ENCODE measurements around the gene SNN.

The SNN gene

DNA sequence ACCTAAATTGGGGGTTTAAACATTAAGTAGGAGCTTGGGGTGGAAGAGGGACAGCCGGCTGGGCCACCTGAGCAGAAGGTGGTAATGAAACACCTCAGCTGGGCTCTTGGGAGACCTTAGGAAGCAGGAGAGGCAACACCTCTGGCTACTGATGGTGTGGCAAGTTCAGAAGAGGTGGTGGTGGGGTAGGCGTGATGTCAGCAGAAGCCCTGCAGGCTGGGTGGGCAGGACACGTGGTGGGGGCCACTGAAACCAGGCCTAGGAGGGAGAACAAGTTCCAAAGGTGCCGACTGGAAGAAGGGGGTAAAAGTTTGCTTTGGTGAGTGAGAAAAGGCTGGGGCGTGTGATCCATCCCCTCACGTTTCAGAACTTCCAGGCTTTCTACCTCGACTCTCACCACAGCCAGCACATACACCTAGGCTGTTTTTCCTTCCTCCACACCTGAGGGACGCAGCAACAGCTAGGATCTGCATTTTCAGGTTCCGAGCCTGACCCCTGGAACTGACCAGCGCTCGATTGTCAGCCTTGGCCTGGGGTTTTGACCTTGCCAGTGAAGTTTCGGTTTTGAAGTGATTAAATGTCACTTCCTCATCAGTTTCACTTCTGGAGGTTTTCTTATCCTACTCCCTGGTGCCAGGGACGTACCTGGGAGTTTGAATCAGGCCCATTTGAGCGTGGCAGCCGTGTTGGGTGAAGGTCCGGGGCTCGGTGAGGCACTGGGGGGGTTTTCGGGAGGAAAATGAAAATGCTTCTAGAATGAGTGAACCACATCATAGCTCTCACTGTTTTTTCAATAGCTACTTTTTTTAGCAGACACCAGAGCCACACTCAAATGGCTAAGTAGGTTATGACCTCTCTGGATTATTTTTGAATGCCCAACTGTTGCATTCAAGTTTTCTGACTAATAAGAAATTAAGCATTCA lies 10.0 kb downstream of the SNN start:
- Mint-ChIP-seq H3K4me1 (peaks cover 98% of the 10 kb centered on the region), H3K36me3 (peaks cover 48% of the 10 kb centered on the region), H3K27me3 (no peaks in the 10 kb centered on the region), H3K27ac (peak overlapping the region; percentile 96), H3K4me3 (peak overlapping the region; percentile 60), H3K9me3 (no peaks in the 10 kb centered on the region)
- ATAC-seq = no peak

DNA sequence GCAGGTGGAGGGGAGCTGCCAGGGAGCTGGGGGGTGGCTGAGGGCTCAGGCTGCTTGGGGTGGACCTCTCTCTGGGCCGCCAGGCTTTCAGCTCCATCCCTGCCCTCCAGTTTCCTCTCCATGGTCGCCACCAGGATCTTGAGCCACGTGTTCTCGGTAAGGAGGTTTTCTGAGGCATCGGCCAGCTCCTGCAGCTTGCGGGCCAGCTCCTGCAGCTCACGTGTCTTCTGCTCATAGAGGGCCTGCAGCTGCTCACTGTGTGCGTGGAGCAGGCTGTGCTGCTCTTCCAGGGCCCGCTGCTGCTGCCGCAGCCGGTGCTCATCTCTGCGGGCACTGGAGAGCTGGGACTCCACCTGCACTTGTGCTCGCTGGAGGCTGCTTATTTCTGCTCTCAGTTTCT lies 11.0 kb downstream of the SNN start:
- peak overlapping the region; percentile 16 for H3K4me3 Mint-ChIP-seq
- peaks cover 59% of the 10 kb centered on the region for H3K36me3 Mint-ChIP-seq

DNA sequence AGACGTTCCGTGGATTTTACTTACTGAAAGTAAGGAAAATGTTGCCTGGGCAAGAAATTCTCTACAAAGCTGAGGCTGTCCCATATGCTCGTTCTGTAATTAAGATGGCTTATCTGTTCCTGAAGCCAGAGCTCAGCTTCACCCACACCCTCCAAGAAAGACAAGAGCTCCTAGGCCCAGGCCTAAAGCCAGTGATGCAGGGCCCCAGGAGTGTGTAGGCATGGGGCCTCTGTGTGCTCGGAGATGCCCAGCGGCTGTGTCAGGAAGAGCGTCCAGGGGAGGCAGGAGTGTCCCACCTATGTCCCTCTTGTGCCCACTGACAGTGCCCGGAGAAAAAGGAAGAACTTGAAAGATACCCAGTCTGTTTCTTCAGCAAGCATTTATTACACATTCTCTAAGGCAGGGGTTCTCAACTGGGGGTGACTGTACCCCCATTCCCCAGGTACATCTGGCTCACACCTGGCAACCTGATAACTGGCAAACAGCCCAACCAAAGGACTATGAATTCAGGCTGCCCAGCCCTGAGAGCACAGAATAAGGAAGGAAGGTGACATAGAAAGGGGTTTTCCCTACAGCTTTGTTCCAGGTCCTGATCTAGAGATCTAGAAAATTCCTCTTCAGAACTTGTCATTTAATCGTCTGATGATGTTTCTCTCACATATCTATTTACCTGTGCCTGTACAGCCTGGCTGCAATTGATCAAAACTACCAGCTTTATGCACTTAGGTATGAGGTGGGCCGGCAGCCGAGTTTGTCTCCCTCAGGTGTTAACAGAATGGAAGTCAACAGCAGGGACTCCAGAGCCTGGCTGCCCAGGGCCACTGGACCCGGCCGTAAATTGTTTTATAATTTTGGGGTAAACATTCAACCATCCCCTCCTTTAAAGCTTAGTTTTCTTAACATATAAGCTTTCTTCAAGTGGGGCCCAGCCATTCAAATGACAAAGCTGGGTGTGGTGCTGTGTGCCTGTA lies 12.0 kb downstream of the SNN start:
- peak overlapping the region; percentile 96 for H3K27ac Mint-ChIP-seq
- ATAC-seq = no peak
- H3K36me3 Mint-ChIP-seq = peaks cover 66% of the 10 kb centered on the region
- no peaks in the 10 kb centered on the region for H3K27me3 Mint-ChIP-seq
- H3K9me3 Mint-ChIP-seq = no peaks in the 10 kb centered on the region
- no peak overlapping the region for H3K4me3 Mint-ChIP-seq
- H3K4me1 Mint-ChIP-seq = peaks cover 95% of the 10 kb centered on the region

More for the DNA sequence above, 11.0 kb downstream of the SNN start:
- H3K27ac Mint-ChIP-seq = peak overlapping the region; percentile 96
- H3K9me3 Mint-ChIP-seq = no peaks in the 10 kb centered on the region
- H3K27me3 Mint-ChIP-seq = no peaks in the 10 kb centered on the region
- peaks cover 98% of the 10 kb centered on the region for H3K4me1 Mint-ChIP-seq
- ATAC-seq = no peak

DNA sequence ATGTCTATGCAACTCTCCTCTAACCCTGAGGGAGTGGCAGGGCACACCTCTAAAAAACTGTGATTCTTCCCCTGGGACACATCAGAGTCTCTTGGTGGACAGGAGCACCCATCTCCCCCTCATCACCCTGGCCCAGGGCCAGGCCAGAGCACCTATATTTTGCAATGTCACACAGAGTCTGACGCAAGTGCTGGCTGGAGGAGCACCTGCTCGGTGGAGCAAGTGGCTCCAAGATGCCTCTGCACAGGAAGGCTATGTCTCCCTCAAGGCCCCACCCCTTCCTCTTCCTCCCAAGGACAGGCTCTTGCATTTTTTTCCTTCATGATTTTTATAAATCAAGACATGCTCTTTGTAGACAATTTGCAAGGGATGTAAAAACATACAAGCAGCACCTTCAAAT lies 13.3 kb downstream of the SNN start:
- H3K27me3 Mint-ChIP-seq = no peaks in the 10 kb centered on the region
- H3K9me3 Mint-ChIP-seq = no peaks in the 10 kb centered on the region
- H3K4me1 Mint-ChIP-seq = peaks cover 85% of the 10 kb centered on the region
- H3K36me3 Mint-ChIP-seq = peaks cover 63% of the 10 kb centered on the region
- peak overlapping the region; percentile 96 for H3K27ac Mint-ChIP-seq
- peak; percentile 71 for ATAC-seq
- peak overlapping the region; percentile 56 for H3K4me3 Mint-ChIP-seq

DNA sequence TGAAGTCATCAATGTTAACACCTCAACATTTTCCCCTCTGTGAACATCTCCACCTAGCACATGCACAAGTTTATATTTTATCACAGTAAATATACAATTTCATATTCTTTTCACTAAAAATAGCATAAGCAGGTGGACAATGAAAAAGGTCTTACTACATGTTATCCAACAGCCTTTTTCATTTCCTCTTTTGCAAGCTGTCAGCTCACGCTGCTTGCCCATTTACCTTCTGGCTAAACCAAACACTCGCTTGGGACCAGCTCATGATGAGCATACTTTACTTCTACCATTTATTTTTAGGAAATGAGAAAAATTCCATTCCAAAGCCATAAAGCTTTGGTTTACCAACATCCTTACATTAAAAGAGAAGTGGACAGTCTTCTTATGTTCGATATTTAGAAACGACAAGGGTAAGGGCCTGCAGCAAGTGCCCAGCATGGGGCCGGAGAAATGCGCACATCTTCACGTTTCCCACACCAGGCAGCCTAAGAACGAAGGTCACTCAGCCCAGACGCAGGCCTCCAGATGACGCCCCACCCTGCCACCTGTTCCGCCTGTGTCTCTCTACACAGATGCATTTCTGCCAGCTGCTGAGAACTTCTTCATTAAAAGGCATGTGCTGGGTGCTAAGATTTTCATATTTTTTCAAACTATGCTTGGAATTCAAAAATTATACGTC lies 13.9 kb downstream of the SNN start:
- H3K27ac Mint-ChIP-seq = peak overlapping the region; percentile 96
- H3K27me3 Mint-ChIP-seq = no peaks in the 10 kb centered on the region
- peaks cover 63% of the 10 kb centered on the region for H3K36me3 Mint-ChIP-seq
- H3K4me3 Mint-ChIP-seq = peak overlapping the region; percentile 56
- ATAC-seq = peak; percentile 87
- no peaks in the 10 kb centered on the region for H3K9me3 Mint-ChIP-seq
- peaks cover 85% of the 10 kb centered on the region for H3K4me1 Mint-ChIP-seq

DNA sequence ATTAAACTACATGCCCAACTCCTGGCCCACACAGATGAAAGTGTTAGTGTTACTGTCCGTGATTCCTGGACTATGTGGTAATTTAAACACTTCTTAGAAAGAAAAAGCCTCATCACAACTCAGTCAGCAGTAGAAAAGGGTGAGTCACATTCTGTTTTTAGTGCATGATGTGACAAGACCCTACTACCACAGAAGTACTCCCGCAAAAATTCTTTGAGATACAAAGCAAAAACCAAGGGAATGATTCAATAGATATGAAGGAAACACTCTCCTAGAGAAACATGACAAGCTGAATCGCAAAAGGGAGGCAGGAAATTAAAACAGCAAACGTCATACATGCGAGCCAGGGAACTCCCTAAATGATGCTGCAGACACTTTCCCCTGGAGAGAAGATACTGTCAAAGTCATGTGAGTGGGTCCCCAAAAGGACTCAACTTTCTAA lies 14.4 kb downstream of the SNN start:
- H3K27ac Mint-ChIP-seq = peak overlapping the region; percentile 96
- H3K4me1 Mint-ChIP-seq = peaks cover 85% of the 10 kb centered on the region
- ATAC-seq = peak; percentile 40
- no peaks in the 10 kb centered on the region for H3K27me3 Mint-ChIP-seq
- no peaks in the 10 kb centered on the region for H3K9me3 Mint-ChIP-seq
- H3K36me3 Mint-ChIP-seq = peaks cover 65% of the 10 kb centered on the region
- H3K4me3 Mint-ChIP-seq = peak overlapping the region; percentile 46

DNA sequence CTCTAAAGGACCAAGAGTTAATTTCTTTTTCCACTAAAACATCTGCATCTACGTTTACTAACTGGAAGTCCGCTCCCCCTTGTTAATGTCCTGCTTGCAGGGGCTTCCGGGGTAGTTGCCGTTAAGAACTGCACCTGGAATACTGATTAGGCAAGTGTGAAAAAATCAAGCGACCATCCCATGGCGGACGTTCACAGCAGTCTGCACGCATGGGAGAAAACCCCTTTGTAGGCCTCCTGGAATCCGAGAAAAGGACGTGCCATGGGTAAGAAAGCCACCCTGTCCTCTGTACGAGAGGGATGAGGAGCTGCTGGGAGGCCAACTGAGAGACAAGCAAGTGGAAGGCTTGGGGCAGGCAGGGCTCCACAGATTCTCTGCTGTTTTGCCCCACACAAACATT lies 14.9 kb downstream of the SNN start:
- Mint-ChIP-seq H3K4me1 (peaks cover 85% of the 10 kb centered on the region), H3K27me3 (no peaks in the 10 kb centered on the region), H3K9me3 (no peaks in the 10 kb centered on the region), H3K36me3 (peaks cover 70% of the 10 kb centered on the region), H3K4me3 (peak overlapping the region; percentile 4), H3K27ac (peak overlapping the region; percentile 96)
- ATAC-seq = no peak

DNA sequence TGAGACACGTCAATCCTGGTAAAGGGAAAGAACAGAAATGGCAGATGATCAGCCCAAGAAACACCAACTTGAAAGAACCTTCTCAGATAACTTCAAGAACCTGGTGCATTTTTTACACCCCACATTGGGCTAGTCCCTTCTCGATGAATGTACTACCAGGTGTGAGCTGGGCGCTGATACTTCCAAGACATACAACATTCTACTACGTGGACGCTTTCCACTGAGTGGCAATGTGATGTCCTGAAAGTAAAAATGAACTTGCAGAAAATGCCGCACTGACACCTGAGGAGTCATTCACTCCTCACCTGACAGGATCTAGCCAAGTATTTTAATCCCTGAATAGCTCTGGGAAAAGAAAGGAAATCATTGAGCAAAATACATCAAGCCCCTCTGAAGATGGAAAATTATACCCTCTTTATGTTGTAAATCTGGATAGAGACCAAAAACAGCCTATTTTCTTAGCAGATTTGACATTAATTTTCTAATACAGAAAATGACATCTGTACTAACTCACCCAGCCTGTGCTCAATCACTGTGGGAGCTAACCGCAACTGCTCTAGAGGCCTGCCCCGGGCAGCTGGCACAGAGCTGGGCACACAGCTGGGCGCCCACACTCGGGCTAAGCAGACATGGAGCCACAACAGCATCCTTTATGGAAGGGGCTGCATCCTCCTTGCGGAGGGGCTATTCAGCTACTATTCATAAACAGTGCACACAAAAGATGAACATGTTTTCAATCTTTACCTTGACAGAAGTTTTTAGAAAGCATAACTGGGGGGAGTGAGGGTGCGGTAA lies 16.2 kb downstream of the SNN start:
- peaks cover 85% of the 10 kb centered on the region for H3K4me1 Mint-ChIP-seq
- H3K9me3 Mint-ChIP-seq = no peaks in the 10 kb centered on the region
- ATAC-seq = no peak
- peaks cover 59% of the 10 kb centered on the region for H3K36me3 Mint-ChIP-seq
- peak overlapping the region; percentile 96 for H3K27ac Mint-ChIP-seq
- H3K4me3 Mint-ChIP-seq = no peak overlapping the region
- no peaks in the 10 kb centered on the region for H3K27me3 Mint-ChIP-seq

DNA sequence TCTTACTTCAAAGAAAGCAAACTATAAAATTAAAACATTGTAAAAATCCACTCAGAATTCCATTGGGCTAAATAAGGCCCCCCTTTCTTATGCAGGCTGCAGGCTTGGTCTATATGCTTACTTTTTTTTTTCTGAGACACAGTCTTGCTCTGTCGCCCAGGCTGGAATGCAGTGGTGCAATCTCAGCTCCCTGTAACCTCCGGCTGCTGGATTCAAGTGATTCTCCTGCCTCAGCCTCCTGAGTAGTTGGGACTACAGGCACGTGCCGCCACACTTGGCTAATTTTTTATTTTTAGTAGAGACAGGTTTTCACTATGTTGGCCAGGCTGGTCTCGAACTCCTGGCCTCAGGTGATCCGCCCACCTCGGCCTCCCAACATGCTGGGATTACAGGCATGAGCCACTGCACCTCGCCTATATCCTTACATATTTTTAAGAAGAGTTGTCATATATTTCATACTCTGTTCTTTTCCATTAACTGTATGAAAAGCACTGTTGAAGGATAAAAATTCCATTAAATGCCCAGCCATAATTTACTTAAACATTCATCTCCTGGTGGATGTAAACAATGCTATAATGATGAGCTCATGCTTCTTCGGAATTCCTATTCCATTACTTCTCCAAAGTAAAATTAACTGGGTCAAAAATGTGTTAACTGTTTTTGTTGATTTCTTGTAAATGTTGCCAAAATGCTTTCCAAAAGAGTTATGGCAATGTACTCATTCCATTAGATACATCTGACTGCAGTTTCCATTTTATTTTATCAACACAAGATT lies 17.8 kb downstream of the SNN start:
- Mint-ChIP-seq H3K4me3 (no peak overlapping the region), H3K27ac (peak overlapping the region; percentile 96), H3K4me1 (peaks cover 84% of the 10 kb centered on the region), H3K27me3 (no peaks in the 10 kb centered on the region), H3K36me3 (peaks cover 59% of the 10 kb centered on the region), H3K9me3 (no peaks in the 10 kb centered on the region)
- no peak for ATAC-seq

DNA sequence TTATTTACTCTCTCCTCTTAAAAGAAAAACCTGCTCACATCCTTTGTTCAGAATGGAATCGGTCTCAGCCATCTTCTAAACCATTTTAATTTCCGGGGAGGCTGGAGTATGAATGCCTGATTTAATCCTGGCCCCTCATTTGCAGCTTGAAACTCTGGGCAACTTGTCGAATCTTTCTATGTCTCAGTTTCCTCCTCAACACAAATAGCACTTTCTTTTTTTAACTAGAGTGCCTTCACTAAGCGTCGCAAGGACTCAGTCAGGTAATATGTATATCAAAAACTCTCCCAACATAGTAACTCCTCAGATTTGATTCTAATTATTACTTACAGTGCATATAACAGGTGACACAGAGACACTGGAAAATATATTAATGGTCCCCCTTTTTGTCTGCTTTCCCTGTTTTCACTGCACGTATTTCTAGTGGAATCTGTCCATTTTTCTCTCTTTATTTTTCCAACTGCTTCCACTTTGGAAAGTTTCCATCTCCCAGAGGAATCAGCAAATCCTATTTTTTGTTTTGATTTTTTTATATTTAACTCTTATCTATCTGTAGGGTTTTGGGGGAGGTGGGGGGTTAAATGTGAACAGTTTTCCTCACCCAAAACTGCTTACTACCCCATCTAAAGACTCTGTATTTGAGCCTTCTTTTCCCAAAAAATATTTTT lies 18.6 kb downstream of the SNN start:
- Mint-ChIP-seq H3K4me3 (no peak overlapping the region), H3K4me1 (peaks cover 77% of the 10 kb centered on the region), H3K36me3 (peaks cover 67% of the 10 kb centered on the region), H3K27me3 (no peaks in the 10 kb centered on the region), H3K27ac (peak overlapping the region; percentile 96), H3K9me3 (no peaks in the 10 kb centered on the region)
- no peak for ATAC-seq

DNA sequence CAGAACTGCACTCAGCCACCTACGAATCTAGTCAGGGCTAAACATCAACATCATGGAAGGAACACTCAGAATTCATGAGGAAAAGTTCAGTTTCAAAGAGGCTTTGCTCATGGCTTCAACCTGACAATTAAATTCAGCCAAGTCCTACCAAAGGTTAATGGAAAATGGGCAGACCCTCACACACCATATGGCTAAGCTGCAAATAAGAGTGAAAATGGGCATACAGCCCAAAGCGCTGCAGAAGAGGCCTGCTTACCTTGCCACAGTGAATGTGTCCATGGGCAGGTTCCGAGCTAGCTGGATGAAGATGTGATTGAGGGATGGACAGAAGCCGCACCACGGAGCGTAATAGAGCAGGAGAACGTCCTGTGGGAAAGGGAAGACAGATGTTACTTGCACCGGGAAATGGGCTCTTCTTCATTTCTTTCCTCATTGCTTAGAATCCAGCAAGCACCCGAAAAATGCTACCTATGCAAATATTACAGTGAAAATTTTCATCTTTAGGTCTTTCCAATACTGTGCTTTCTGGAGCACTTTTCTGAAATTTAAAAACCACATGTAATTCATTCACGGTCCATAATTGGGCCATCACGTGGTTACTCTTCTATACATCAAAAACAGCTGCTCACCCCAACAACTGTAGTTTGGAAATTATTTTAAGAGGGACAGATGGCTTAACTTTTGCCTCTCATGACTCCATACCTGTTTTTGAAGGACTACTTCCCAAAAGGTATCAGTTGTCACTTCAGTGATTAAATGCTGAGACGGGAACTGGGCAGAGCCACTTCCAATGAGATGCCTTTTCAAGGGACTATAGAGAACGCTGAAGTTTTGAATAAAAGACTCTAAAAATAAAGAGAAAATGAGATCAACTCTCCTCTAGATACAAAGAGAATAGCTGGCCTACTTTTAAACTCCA lies 19.6 kb downstream of the SNN start:
- no peaks in the 10 kb centered on the region for H3K9me3 Mint-ChIP-seq
- H3K36me3 Mint-ChIP-seq = peaks cover 72% of the 10 kb centered on the region
- no peak overlapping the region for H3K4me3 Mint-ChIP-seq
- no peaks in the 10 kb centered on the region for H3K27me3 Mint-ChIP-seq
- peaks cover 67% of the 10 kb centered on the region for H3K4me1 Mint-ChIP-seq
- H3K27ac Mint-ChIP-seq = peak overlapping the region; percentile 96
- no peak for ATAC-seq

DNA sequence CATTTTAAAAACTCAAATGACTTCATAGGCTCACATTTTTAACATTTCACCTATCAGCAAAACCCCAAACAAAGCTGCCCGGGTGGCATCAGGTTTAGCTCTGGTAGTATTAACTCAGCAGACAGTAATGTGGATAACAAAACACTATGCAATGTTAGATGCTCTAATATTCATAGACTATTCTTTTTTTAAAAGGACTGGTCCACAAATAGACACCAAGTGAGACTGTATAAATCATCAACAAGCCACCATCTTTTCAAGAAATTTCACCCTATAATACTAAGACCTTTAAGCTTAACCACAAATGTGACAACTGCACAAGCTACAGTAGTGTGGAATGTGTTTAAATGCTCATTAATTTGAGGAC lies 20.2 kb downstream of the SNN start:
- Mint-ChIP-seq H3K27me3 (no peaks in the 10 kb centered on the region), H3K9me3 (no peaks in the 10 kb centered on the region), H3K36me3 (peaks cover 70% of the 10 kb centered on the region), H3K27ac (peak overlapping the region; percentile 90), H3K4me1 (peaks cover 61% of the 10 kb centered on the region), H3K4me3 (no peak overlapping the region)
- no peak for ATAC-seq

Measured in stimulated activated memory B cell treated with anti-CD40 and anti-IgM and Interleukin-4, amounts not matched to agents 10 μg/mL and 1 μg/mL and 100 μg/mL, for 72 hours (primary cell).